Measurements from ENCODE around the gene GTPBP3. TPM values are rescaled to one million over a fixed set of nuclear protein-coding genes. Genes with fewer than 3 reads are reported as not detected.
A peak's percentile ranks its signal among the peaks of the same experiment; 100 is the strongest.

The GTPBP3 gene
- total and polyA plus RNA-seq, 9 of the 15 experiments (the other 6 are each of a cell fraction or from before 2014, with no cell fraction given), result 4.9 to 124 (median 22.6) TPM

GRCh38 chr19:17334414-17335409 lies 2.6 kb upstream of the GTPBP3 start, which contains the start of gene ANO8 (continued):
- TF ChIP-seq NR4A1 (CRISPR knock-in tag; IDR thresholded peaks at IDR 0.05) (no peak), NR4A1 (tag; IDR thresholded peaks at IDR 0.05) (no peak), ZNF583 (CRISPR knock-in tag; IDR thresholded peaks at IDR 0.05) (peak; percentile 71; the same call in 1 of the 2 replicates), JUN (IDR thresholded peaks at IDR 0.05; ENCODE audit: borderline replicate concordance, low read depth, low read length) (peak; percentile 76; the same call in 1 of the 2 replicates), JUN (CRISPR knock-in tag; IDR thresholded peaks at IDR 0.05; ENCODE audit: borderline replicate concordance) (no peak), GMEB1 (CRISPR knock-in tag; IDR thresholded peaks at IDR 0.05) (no peak), ZMIZ1 (IDR thresholded peaks at IDR 0.05; ENCODE audit: low read depth in 2 of 2, low read length in 2 of 2) (peak in 1 of 2 experiments; percentile 53; a peak in 1 of 4 replicates), XRCC4 (IDR thresholded peaks at IDR 0.05; ENCODE audit: extremely low read depth, insufficient read depth, insufficient read length) (no peak), JUNB (CRISPR knock-in tag; conservative IDR thresholded peaks at IDR 0.05) (no peak), RBM39 (optimal IDR thresholded peaks at IDR 0.05; ENCODE audit: low read depth, low read length) (peak; percentile 54), ZNF699 (CRISPR knock-in tag; IDR thresholded peaks at IDR 0.05; ENCODE audit: insufficient replicate concordance) (no peak), HCFC1 (IDR thresholded peaks at IDR 0.05; ENCODE audit: low read depth, low read length) (peak; percentile 64), HDAC3 (IDR thresholded peaks at IDR 0.05; ENCODE audit: borderline replicate concordance, partially characterized antibody) (no peak), TFAP4 (CRISPR knock-in tag; IDR thresholded peaks at IDR 0.05; ENCODE audit: borderline replicate concordance) (peak; percentile 100), ZBTB8A (IDR thresholded peaks at IDR 0.05; ENCODE audit: partially characterized antibody) (no peak), MYBL2 (IDR thresholded peaks at IDR 0.05; ENCODE audit: low read depth) (no peak), MYBL2 (CRISPR knock-in tag; IDR thresholded peaks at IDR 0.05; ENCODE audit: borderline replicate concordance) (no peak), FOSL1 (tag; conservative IDR thresholded peaks at IDR 0.05) (peak; percentile 32; the same call in 1 of the 2 replicates)
